Stimulated activated CD4-positive, alpha-beta T cell treated with anti-CD3 and anti-CD28 coated beads, Interleukin-1b, Interleukin-23, amount 100 ng/mL, for 48 hours (primary cell): ENCODE measurements around the gene PRKCD.

Experiments used
- DNase-seq: peaks from one replicate; pipeline ENCODE4 v3.0.0-alpha.2; 2020

Gene PRKCD

GRCh38 chr3:53236112-53236841 lies 75.3 kb downstream of the PRKCD start:
- no peak for DNase-seq

GRCh38 chr3:53238051-53238850 lies 77.2 kb downstream of the PRKCD start:
- DNase-seq = no peak

- no peak for DNase-seq
These were observed 77.9 kb downstream of the PRKCD start for GRCh38 chr3:53238886-53239285.

DNA sequence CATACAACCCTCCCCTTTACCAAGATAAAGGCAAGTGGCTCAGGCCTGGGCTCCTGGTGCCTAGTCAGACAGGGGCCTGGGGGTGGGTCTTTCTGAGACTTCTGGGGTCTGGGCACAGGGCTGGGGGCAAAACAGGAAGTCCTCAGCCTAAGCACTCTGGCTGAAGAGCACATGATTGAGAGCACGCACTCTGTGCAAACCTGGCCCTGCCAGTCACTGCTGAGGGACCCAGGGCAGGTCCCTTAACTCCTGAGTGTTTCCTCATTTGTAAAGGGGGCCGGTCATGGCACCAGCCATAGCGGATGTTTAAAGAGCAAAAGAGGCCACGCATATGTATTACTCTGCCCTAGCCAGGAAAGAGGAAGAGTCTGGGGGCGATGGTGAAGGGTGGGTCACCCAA lies 78.8 kb downstream of the PRKCD start:
- DNase-seq = no peak

DNA sequence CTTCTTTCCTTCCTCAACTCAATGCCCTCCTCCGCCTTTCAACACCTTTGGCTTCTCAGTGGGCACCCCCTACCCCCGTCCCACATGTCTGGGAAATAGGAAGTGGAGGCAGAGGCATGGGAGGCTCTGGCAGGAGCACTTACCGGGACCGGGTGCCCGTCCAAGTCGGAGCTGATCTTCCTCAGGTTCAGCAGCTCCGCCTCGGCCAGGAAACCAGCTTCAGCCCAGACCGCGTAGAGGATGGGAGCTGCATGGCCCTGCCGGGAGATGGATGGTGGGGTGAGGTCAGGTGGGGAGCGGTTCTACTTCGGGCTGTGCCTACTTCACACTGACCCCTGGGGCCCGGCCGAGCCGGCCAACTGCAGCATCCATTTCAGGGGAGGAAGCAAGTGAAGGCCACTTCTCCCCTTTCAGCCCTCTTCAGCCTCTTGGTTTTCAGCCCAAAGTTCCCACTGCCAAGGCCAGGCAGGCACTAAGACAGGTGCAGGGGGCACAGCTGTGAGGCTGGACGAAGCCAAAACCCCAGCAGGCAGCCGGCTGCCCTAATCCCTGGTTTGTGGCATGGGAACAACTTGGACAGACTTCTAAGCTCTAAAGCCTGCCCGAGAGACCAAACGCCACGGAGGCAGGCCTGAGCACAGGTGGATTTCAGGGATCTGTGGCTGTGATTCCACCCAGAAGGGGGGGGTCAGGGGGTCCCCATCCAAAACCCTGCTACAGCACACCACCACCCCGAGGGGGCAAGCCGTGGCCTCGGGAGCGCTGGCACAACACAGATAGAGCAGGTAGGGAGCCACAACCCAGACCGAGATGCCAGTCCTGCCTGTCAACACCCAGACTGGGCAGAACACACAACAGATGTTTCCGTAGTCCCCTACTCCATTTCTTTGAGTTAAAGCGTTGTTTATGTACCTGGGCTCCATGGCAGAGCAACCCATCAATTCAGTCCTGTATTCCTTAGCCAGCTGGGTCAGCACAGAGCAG lies 80.3 kb downstream of the PRKCD start:
- DNase-seq = no peak

DNA sequence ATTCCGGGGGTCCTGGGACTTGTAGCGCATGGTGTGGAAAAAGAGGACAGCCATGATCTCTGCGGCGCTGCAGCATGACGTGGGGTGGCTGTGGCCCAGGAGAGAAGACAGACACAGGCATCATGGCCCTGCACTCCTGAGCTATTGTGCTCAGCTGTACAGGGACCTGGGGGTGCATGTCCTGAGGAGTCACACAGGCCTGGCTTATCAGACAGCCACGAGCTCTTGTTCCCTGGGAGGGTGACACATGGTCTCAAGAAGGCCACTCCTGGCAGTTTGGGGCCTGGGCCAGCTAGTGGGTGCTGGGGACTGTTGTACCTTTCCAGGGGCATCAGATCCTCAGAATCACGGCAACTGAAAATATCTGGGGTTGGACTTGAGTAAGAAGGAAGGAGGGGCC lies 81.1 kb downstream of the PRKCD start:
- DNase-seq = no peak
